ENCODE results near the gene MID2. TPM values are rescaled to one million over a fixed set of nuclear protein-coding genes. Genes with fewer than 3 reads are reported as not detected.
"Not testable (repeated sequence)": the region's sequence is repeated elsewhere in the genome, so short reads cannot be mapped to it uniquely, and the experiment has no call there.

The MID2 gene
- total RNA-seq, 1 donor from 2014 or later = 25.5 TPM

- no peak overlapping the region for H3K27ac ChIP-seq
Measured at GRCh38 chrX:107787827-107788226, 37.8 kb upstream of the MID2 start.

DNA sequence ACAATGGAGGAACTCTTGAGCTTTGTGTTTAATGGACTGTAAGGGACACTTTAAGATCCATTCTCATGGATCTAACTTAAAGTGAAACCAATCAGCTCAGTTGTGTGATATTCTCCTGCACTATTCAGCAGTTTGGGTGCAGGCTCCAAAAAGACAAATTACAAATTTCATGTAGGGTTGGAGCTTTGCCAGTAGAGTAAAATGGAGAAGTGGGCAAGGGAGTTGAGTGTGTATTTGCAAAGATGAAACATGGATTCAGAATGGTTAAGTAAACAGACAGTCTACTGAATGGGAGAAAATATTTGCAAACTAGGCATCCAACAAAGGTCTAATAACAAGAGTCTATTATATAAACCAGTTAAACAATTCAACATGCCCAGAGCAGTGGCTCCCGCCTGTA is 21.2 kb upstream of the MID2 start:
- Histone ChIP-seq H3K4me3 (no peak overlapping the region), H3K36me3 (no peaks in the 10 kb centered on the region), H3K27me3 (no peaks in the 10 kb centered on the region), H3K9me3 (no peaks in the 10 kb centered on the region), H3K27ac (no peak overlapping the region), H3K4me1 (no peaks in the 10 kb centered on the region)
- TF ChIP-seq POLR2AphosphoS5 (IDR thresholded peaks at IDR 0.05; ENCODE audit: insufficient read depth in 1 of 2, low read depth in 1 of 2) (no peak), POLR2A (IDR thresholded peaks at IDR 0.05) (no peak), CTCF (IDR thresholded peaks at IDR 0.05) (no peak)
- intact Hi-C loops (cut with DNase I) = no loop called here
- DNase-seq (ENCODE audit: extremely low spot score in 2 of 2) = no peak

More at GRCh38 chrX:107787827-107788226, 37.8 kb upstream of the MID2 start:
- no peak for TF ChIP-seq POLR2A (IDR thresholded peaks at IDR 0.05)
- TF ChIP-seq CTCF (IDR thresholded peaks at IDR 0.05) = no peak
- no peak for TF ChIP-seq POLR2AphosphoS5 (IDR thresholded peaks at IDR 0.05; ENCODE audit: insufficient read depth in 1 of 2, low read depth in 1 of 2)
- no peaks in the 10 kb centered on the region for H3K27me3 ChIP-seq
- no peaks in the 10 kb centered on the region for H3K9me3 ChIP-seq
- H3K4me3 ChIP-seq = no peak overlapping the region
- H3K4me1 ChIP-seq = no peaks in the 10 kb centered on the region
- no peak for DNase-seq (ENCODE audit: extremely low spot score in 2 of 2)
- no peaks in the 10 kb centered on the region for H3K36me3 ChIP-seq
- intact Hi-C loops (cut with DNase I) = no loop called here

GRCh38 chrX:107805179-107805578 is 20.5 kb upstream of the MID2 start:
- intact Hi-C loops (cut with DNase I) = no loop called here
- Histone ChIP-seq H3K4me3 (no peak overlapping the region), H3K27ac (no peak overlapping the region), H3K9me3 (no peaks in the 10 kb centered on the region), H3K4me1 (no peaks in the 10 kb centered on the region), H3K27me3 (no peaks in the 10 kb centered on the region), H3K36me3 (no peaks in the 10 kb centered on the region)
- no peak for DNase-seq (ENCODE audit: extremely low spot score in 2 of 2)
- TF ChIP-seq CTCF (IDR thresholded peaks at IDR 0.05) = no peak

DNA sequence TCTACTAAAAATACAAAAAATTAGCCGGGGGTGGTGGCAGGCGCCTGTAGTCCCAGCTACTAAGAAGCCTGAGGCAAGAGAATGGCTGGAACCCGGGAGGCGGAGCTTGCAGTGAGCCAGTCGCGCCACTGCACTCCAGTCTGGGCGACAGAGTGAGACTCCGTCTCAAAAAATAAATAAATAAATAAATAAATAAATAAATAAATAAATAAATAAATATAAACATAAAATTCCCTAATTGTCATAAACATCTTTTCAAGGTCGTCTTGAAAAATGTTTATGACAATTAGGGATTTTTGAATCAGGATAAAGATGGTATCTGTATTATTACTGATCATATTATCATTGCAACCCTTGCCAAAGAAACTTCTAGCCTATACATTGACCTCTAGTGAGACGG is 15.6 kb upstream of the MID2 start:
- intact Hi-C loops (cut with DNase I) = not testable (repeated sequence)

DNA sequence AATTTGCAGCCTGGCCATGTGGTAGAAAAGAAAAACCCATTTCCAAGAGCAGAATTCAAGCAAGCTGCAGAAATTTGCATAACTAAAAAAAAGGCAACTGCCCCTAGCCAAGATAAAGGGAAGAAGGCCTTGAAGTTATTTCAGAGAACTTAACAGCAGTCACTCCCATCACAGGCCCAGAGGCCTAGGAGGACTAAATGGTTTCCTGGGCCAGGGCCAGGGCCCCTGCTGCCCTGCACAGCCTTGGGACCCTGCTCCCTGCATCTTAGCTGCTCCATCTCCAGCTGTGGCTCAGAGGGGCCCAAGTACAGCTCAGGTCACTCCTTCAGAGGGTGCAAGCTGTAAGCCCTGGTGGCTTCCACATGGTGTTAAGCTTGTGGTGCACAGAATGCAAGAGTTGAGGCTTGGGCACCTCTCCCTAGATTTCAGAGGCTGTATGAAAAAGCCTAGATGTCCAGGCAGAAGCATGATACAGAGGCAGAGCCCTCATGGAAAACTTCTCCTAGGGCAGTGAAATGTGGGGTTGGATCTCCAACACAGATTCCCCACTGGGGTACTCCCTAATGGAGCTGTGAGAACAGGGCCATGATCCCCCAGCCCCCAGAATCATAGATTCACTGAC is 6.7 kb upstream of the MID2 start:
- Histone ChIP-seq H3K36me3 (no peaks in the 10 kb centered on the region), H3K4me3 (no peak overlapping the region), H3K27me3 (no peaks in the 10 kb centered on the region), H3K9me3 (peaks cover 7% of the 10 kb centered on the region), H3K27ac (no peak overlapping the region), H3K4me1 (no peaks in the 10 kb centered on the region)
- intact Hi-C loops (cut with DNase I) = no loop called here
- no peak for DNase-seq (ENCODE audit: extremely low spot score in 2 of 2)
- no peak for TF ChIP-seq POLR2AphosphoS5 (IDR thresholded peaks at IDR 0.05; ENCODE audit: insufficient read depth in 1 of 2, low read depth in 1 of 2)
- TF ChIP-seq POLR2A (IDR thresholded peaks at IDR 0.05) = no peak
- TF ChIP-seq CTCF (IDR thresholded peaks at IDR 0.05) = no peak

More for the DNA sequence above, 15.6 kb upstream of the MID2 start:
- H3K4me1 ChIP-seq; H3K27ac ChIP-seq; H3K9me3 ChIP-seq; DNase-seq (ENCODE audit: extremely low spot score in 2 of 2); H3K27me3 ChIP-seq; H3K36me3 ChIP-seq; H3K4me3 ChIP-seq: not testable (repeated sequence)
